Esophagus (tissue), 2 donors: ENCODE measurements around the gene EZH1. TPM values are rescaled to one million over a fixed set of nuclear protein-coding genes. Genes with fewer than 3 reads are reported as not detected.

Experiments used
- H3K27ac ChIP-seq, 2 donors: one replicate each; pipeline ENCODE4 v1.5.1; 2013; ENCODE audit warnings: low read depth in 2 of 2, mild to moderate bottlenecking in 2 of 2, inconsistent platforms in 1 of 2, low read length in 1 of 2, moderate library complexity in 1 of 2
- H3K27me3 ChIP-seq, 2 donors: one replicate each; pipeline ENCODE4 v1.6.1; 2013; ENCODE audit warnings: low read length in 2 of 2, control low read depth in 1 of 2, mild to moderate bottlenecking in 1 of 2; ENCODE audit not compliant: insufficient read depth in 2 of 2, control insufficient read depth in 1 of 2
- H3K36me3 ChIP-seq, 2 donors: one replicate each; pipeline ENCODE4 v1.6.1; 2013; ENCODE audit warnings: low read length in 1 of 2; ENCODE audit not compliant: control insufficient read depth in 2 of 2, insufficient read depth in 2 of 2
- H3K4me1 ChIP-seq, 2 donors: one replicate each; pipeline ENCODE4 v1.6.1; 2013; ENCODE audit warnings: low read length in 1 of 2; ENCODE audit not compliant: control insufficient read depth in 2 of 2, insufficient read depth in 2 of 2
- H3K4me3 ChIP-seq, 2 donors: one replicate each; pipeline ENCODE4 v1.5.1; 2013; ENCODE audit warnings: low read length in 2 of 2, mild to moderate bottlenecking in 2 of 2, low read depth in 1 of 2, moderate library complexity in 1 of 2
- H3K9me3 ChIP-seq, 2 donors: one replicate each; pipeline ENCODE4 v1.6.1; 2013; ENCODE audit warnings: mild to moderate bottlenecking in 2 of 2, low read depth in 1 of 2, low read length in 1 of 2, moderate library complexity in 1 of 2; ENCODE audit not compliant: control insufficient read depth in 2 of 2, insufficient read depth in 1 of 2
- WGBS, 2 donors: extraction: QIAGEN DNeasy Blood & Tissue Kit; methylation state at CpG; one replicate each; pipeline ENCODE4 v1.1.7; 2013; 5-methylcytosine and 5-hydroxymethylcytosine counted together
- polyA plus RNA-seq, 2 donors: library from polyadenylated mRNA; stranded (reverse); fragments of 200-250 nt; gene quantifications; one replicate each; pipeline ENCODE4 v1.2.3, GENCODE V29; 2013
- donor health status: healthy with polysubstance abuse.
- donor health status: Bipolar disorder and iron deficiency.

Gene EZH1
- polyA plus RNA-seq, 2 donors = 15.6 to 19.8 TPM

DNA sequence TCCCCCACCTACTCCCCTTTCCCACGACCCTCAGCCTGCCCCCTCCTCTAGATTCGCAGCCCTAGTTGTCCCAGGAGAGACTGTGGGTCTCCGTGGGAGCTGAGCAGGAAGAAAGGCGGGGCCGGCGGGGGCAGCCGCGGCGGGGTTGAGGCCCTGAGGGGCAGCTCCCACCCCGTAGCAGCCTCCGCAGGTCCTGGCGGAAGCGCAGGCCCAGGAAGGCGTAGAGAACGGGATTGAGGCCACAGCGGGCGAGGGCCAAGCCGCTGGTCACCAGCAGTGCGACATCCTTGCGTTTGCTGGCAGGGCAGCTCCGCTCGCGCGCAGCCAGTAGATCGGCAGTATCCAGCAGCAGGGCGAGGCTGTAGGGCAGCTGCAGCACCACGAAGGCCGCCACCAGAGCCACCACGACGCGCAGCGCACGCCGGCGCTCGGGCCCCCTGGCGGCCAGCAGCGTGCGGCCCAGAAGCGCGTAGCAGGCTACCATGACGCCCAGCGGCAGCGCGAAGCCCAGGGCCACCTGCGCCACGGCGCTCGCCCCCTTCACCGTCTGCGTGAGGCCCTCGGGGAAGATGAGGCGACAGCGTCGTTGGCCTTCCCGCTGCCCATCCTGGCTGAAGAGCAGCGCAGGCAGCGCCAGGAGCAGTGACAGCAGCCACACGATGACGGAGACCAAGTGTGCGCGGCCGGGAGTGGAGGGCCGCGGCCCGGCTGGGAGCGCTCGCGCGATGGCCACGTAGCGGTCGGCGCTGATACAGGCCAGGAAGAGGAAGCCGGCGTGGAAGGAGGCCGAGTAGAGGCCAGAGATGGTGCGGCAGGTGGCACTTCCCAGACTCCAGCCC, 65.1 kb downstream of the EZH1 start:
- H3K9me3 ChIP-seq = no peaks in the 10 kb centered on the region
- 7 to 8% methylated on average over 70 to 78 of the region's 78 CpGs for WGBS, 2 donors
- peak overlapping the region; percentile 96 to 97 for H3K27ac ChIP-seq
- H3K4me1 ChIP-seq = peaks cover 2 to 15% of the 10 kb centered on the region in 2 donors
- peak overlapping the region; percentile 36 to 42 for H3K4me3 ChIP-seq
- H3K36me3 ChIP-seq = no peaks in the 10 kb centered on the region
- H3K27me3 ChIP-seq = no peaks in the 10 kb centered on the region

DNA sequence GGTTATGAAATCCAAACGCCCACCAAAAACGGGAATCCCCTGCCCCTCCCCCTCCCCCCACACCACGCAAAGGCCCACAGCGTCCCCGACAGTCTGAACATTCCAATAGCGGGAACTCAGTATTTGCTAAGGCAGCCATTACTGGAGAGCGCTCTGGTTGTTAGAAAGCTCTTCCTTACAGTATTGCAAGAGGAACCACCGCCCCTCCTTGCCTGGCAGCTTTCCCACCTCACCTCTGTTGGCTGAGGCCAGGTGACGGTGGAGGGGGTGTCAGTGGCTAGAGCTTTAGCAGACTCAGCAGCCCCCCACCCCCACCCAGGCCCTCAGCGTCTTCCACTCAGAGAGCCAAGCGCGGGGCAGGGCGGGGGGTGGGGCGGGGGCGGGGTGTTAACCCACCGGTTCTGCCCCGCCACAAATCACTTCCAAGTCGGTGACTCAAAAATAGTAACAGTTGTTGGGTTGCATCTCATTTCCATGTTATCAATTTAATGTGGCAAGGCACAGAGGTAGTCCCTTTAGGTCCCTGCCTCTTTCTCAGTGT, 65.8 kb downstream of the EZH1 start:
- Histone ChIP-seq H3K4me1 (peaks cover 2 to 18% of the 10 kb centered on the region in 2 donors), H3K9me3 (peaks cover 0 to 2% of the 10 kb centered on the region in 2 donors), H3K4me3 (peak overlapping the region in 1 of 2 donors; percentile 51), H3K36me3 (no peaks in the 10 kb centered on the region), H3K27me3 (no peaks in the 10 kb centered on the region), H3K27ac (peak overlapping the region; percentile 97)
- 2 to 7% methylated on average over 17 to 18 of the region's 18 CpGs for WGBS, 2 donors

DNA sequence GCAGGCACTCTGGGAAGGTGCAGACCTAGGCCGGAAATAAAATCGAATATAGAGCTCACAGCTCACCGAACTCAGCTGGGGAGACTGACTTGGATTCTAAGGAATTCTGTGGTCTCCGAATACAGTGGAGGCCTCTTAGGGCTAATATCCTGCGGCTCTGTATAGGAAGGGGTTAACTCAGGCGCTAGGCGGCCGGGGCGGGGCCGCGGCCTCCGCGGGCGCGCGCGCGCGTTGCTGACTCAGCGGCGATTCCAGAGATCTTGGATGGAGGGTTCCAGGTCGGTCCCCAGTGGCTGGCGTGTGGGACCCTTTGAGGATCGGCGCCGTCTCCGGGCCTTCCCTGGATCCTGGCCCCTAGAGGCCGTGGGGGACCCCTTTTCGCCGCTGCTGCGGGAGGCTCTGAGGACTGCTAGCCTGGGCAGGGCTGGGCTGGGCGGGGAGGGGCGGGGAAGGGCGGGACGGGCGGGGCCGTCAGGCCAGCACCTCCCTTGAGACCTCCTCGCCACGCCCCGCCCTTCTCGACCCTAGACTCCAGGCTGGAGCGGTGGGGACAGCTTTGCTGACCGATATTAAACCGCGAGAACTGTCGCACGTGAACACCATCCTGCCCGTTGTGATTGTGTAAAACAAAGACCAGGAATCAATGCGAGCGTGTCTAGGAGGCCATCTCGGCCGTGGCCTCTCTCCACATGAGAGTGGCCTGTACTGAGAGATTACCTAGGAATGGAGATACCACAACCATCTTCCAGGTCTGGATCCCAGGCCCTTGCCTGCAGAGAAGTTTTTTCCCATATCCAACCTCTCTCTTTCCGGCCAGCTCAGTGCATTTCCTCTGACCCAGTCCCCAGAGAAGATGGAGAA, 66.7 kb downstream of the EZH1 start:
- peaks cover 5 to 18% of the 10 kb centered on the region in 2 donors for H3K4me1 ChIP-seq
- H3K27me3 ChIP-seq = no peaks in the 10 kb centered on the region
- peaks cover 0 to 3% of the 10 kb centered on the region in 2 donors for H3K36me3 ChIP-seq
- WGBS, 2 donors = 0 to 1% methylated on average over 50 to 53 of the region's 53 CpGs
- peak overlapping the region; percentile 97 for H3K27ac ChIP-seq
- peaks cover 0 to 2% of the 10 kb centered on the region in 2 donors for H3K9me3 ChIP-seq
- peak overlapping the region; percentile 51 to 70 for H3K4me3 ChIP-seq

DNA sequence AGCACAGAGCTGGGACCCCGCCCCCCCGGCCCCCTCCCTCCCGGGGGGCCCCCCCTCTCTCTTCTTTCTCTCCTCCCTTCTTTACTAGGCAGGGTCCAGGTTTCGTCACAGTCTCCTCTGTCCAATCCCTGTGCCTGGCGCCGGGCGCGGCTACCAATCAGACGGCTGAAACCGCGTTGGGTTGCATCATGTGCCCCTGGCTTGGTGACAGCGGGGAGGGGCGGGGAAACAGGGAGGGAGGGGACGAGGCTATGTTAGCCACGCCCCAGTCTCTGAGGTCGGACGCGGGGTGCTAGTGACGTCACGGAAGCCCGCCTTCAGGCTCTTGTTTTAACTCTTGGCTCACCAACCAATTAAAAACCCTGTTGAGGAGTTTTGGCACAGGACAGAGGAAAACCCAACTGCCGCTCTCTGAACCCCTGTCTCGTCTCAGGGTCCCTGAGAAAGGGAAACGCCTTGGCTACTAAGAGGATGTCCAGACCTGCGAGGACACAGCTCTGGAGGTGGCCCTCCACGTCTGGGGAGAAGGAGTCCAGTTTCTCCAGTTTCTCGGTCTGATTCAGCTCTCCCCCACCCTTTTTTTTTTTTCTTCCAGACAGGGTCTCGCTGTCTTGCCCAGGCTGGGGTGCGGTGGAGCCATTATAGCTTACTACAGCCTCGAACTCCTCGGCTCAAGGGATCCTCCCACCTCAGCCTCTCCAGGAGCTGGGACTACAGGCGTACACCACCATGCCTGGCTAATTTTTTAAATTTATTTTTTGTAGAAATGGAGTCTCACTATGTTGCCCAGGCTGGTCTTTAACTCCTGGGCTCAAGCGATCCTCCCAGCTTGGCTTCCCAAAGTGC, 67.6 kb downstream of the EZH1 start:
- Histone ChIP-seq H3K36me3 (peaks cover 0 to 6% of the 10 kb centered on the region in 2 donors), H3K9me3 (peaks cover 0 to 2% of the 10 kb centered on the region in 2 donors), H3K27ac (peak overlapping the region; percentile 97), H3K4me1 (peaks cover 4 to 14% of the 10 kb centered on the region in 2 donors), H3K27me3 (no peaks in the 10 kb centered on the region), H3K4me3 (peak overlapping the region; percentile 94 to 96)
- WGBS, 2 donors = 2% methylated on average over 30 to 33 of the region's 33 CpGs

DNA sequence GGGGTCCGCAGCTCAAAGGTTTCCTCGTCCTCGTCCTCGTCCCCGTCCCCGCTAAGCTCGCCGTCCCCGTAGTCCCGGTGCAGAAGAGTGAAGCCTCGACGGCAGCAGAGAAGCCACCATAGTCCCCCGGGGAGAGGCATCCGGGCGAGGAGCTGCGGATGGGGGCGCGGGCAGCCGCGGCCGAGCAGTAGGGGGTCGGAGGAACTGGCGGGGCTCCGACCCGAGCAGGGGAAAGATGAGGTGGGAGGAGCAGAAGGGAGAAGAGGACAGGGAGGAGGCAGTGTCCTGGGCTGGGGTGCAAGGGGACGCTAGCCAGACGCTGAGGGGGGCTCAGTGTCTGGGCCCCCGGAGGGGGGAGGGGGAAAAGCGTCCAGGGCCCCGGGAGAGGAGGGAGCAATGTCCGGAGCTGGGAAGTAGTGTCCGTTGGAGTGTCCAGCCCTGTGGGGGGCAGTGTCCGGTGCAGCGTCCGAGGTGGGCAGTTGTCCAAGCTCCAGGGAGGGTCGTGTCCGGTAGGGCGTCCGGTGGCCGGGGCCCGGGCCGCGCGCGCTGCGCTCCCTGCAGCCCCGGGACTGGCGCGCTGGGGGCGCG, 68.3 kb downstream of the EZH1 start, which contains the start of gene PLEKHH3:
TSS of gene PLEKHH3 (minus strand) at position 571 of the 588 bp plus-strand sequence. CDS start at position 140, 431 bp downstream.
- Histone ChIP-seq H3K4me1 (peaks cover 3 to 14% of the 10 kb centered on the region in 2 donors), H3K27me3 (no peaks in the 10 kb centered on the region), H3K4me3 (peak within 1 kb of the TSS; percentile 94 to 96), H3K36me3 (peaks cover 0 to 9% of the 10 kb centered on the region in 2 donors), H3K9me3 (peaks cover 0 to 2% of the 10 kb centered on the region in 2 donors), H3K27ac (peak within 1 kb of the TSS; percentile 97)
- WGBS, 2 donors = 1% methylated on average over 33 to 51 of the region's 51 CpGs

DNA sequence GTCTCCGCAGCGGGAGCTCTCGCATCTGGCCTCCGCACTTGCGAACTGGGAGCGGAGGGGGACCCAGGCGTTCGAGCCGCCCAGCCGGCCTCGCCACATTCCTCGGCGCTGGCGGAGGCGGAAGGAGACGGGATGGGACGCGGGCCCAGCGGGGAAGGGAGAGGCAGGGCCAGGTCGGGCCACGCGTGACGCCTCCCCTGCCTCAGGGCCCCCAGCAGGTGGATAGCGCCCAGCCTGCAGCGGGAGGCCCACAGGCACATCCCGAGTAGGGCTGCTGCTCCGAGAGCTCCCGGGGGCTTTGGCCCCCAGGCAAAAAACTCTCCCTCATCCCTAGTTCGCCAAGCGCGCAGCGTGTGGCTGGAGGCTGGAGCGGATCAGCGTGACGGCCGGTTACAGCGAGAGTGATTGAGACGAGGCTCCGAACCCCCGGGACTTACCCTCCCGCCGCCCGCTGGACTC, 68.8 kb downstream of the EZH1 start:
- Histone ChIP-seq H3K27ac (peak overlapping the region; percentile 97), H3K4me3 (peak overlapping the region; percentile 94 to 96), H3K9me3 (peaks cover 0 to 2% of the 10 kb centered on the region in 2 donors), H3K4me1 (peaks cover 3 to 18% of the 10 kb centered on the region in 2 donors), H3K27me3 (no peaks in the 10 kb centered on the region), H3K36me3 (peaks cover 0 to 13% of the 10 kb centered on the region in 2 donors)
- 0% methylated on average over 41 to 43 of the region's 43 CpGs for WGBS, 2 donors

DNA sequence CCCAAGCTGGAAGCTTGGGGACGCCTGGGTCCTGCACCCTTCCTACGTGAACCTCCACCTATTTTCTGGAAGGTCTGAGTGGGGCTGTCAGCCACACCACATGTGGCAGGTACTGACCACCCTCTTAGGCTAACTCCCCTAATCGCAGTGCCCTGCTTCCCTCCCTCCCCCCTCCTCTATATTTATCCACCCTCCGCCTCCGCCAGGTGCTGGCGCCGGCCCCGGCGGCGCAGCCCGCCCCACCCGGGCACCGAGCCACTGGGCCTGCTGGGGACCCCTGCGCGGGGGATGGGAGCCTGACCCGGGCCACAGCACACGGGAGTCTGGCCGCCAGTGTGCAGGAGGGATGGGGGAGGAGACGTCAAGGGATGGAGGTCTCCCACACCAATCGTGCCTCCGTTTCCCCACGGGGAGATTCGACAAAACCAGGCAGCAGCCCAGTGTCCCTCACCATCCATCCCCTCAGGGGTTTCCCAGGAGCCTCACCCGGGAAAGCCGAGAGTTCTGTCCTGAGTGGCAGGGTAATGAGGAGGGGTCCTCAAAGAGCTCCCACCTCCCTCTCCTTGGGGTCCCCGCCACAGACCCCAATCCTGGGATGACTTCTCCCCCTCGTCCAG, 69.4 kb downstream of the EZH1 start:
- Histone ChIP-seq H3K9me3 (peaks cover 0 to 2% of the 10 kb centered on the region in 2 donors), H3K27me3 (no peaks in the 10 kb centered on the region), H3K4me3 (peak overlapping the region; percentile 94 to 96), H3K36me3 (peaks cover 0 to 18% of the 10 kb centered on the region in 2 donors), H3K4me1 (peaks cover 6 to 22% of the 10 kb centered on the region in 2 donors), H3K27ac (peak overlapping the region; percentile 97)
- 1 to 2% methylated on average over 27 of the region's 27 CpGs for whole genome bisulfite sequencing, 2 donors

DNA sequence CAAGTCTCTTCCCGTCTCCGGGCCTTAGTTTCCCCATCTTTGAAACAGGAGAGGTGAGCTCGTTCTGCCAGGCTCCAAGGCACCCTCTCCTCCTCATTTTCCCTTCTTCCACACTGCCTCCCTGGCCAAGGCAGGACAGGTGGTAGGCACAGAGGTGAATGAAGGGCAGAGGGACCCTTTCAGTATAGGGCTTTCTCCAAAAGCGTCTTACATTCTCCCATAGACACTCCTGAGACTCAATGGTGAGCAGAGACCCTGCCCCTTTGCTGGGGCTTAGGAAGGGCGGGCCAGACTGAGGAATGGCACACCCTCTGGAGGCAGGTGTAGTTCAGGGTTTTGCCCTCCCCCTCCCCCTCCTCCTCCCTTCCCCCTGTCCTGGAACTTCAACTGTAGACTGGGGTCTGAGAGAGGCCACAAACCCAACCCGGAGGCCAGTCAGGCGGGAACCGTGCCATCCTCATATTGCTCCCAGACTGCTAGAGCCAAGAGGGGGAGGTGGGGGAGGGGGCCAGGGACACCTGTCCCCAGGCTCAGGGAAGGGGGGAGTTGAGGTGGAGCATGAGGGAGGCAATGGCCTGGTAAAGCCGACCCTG, 70.0 kb downstream of the EZH1 start:
- peaks cover 0 to 22% of the 10 kb centered on the region in 2 donors for H3K36me3 ChIP-seq
- peak overlapping the region; percentile 94 to 96 for H3K4me3 ChIP-seq
- peak overlapping the region; percentile 97 for H3K27ac ChIP-seq
- no peaks in the 10 kb centered on the region for H3K27me3 ChIP-seq
- peaks cover 0 to 2% of the 10 kb centered on the region in 2 donors for H3K9me3 ChIP-seq
- peaks cover 6 to 21% of the 10 kb centered on the region in 2 donors for H3K4me1 ChIP-seq
- WGBS, 2 donors = 17 to 21% methylated on average over 9 of the region's 9 CpGs
